Measurements from ENCODE around the gene ZNF444. TPM values are rescaled to one million over a fixed set of nuclear protein-coding genes. Genes with fewer than 3 reads are reported as not detected.

Gene ZNF444
- polyA plus RNA-seq, 3 donors = 2.7 to 6.9 (median 3.5) TPM

DNA sequence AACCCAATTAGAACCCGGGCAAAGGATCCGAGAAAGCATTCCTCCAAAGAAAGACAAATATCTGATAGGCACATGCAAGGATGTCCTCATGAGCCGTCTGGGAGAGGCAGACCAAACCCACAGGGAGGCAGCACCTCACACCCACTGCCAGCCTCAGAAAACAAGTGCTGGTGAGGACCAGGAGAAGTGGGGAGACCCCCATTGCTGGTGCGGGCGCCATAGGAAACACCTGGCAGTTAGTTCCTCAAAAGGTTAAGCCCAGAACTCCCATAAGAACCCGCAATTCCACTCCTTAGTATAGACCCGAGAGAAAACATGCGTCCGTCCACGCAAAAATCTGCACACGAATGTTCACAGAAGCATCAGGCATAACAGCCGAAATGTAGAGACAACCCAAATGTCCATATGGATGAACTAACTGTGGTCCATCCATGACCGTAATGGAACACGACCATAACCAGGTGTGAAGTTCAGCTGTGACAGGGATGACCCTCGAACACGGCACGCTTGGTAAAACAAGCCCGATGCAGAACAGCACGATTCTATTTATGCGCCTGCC is 27.9 kb upstream of the ZNF444 start:
- Histone ChIP-seq H4K20me1 (ENCODE audit: insufficient read depth, low read length) (peaks cover 100% of the 10 kb centered on the region), H3K79me2 (ENCODE audit: insufficient read depth, low read length) (peaks cover 100% of the 10 kb centered on the region), H3K9me3 (replicated peaks in 1 of 2; ENCODE audit: control insufficient read depth in 1 of 2, insufficient read depth in 1 of 2, low read length in 2 of 2) (no peaks in the 10 kb centered on the region), H3K36me3 (replicated peaks in 1 of 2; ENCODE audit: control insufficient read depth in 1 of 2, insufficient read depth in 2 of 2, low read length in 2 of 2) (peaks cover 0 to 15% of the 10 kb centered on the region in 2 donors), H3K9ac (ENCODE audit: insufficient read depth, low read length, poor library complexity, severe bottlenecking) (no peak overlapping the region), H3K4me1 (ENCODE audit: control insufficient read depth in 1 of 2, insufficient read depth in 2 of 2, low read length in 2 of 2) (peaks cover 67 to 92% of the 10 kb centered on the region in 2 donors), H2AFZ (ENCODE audit: insufficient read depth, low read depth, low read length, poor library complexity, severe bottlenecking) (no peak overlapping the region), H3K27ac (ENCODE audit: low read depth in 1 of 2, low read length in 2 of 2) (peak overlapping the region; percentile 78), H3K4me3 (replicated peaks in 1 of 3; ENCODE audit: low read depth in 2 of 3, low read length in 3 of 3) (no peak overlapping the region), H3K4me2 (replicated peaks; ENCODE audit: extremely low read depth, low read length, poor library complexity, severe bottlenecking) (no peak overlapping the region), H3K27me3 (ENCODE audit: control insufficient read depth in 2 of 2, insufficient read depth in 2 of 2, low read length in 2 of 2) (no peaks in the 10 kb centered on the region)
- H3K27me3 Mint-ChIP-seq (ENCODE audit: low read depth in 3 of 3) = peaks cover 0 to 4% (median 0%) of the 10 kb centered on the region in 3 donors
- no peaks in the 10 kb centered on the region for H3K9me3 Mint-ChIP-seq
- TF ChIP-seq, protein P1, sequence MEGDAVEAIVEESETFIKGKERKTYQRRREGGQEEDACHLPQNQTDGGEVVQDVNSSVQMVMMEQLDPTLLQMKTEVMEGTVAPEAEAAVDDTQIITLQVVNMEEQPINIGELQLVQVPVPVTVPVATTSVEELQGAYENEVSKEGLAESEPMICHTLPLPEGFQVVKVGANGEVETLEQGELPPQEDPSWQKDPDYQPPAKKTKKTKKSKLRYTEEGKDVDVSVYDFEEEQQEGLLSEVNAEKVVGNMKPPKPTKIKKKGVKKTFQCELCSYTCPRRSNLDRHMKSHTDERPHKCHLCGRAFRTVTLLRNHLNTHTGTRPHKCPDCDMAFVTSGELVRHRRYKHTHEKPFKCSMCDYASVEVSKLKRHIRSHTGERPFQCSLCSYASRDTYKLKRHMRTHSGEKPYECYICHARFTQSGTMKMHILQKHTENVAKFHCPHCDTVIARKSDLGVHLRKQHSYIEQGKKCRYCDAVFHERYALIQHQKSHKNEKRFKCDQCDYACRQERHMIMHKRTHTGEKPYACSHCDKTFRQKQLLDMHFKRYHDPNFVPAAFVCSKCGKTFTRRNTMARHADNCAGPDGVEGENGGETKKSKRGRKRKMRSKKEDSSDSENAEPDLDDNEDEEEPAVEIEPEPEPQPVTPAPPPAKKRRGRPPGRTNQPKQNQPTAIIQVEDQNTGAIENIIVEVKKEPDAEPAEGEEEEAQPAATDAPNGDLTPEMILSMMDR (IDR thresholded peaks at IDR 0.05) = no peak
- H3K36me3 Mint-ChIP-seq = peaks cover 13 to 28% of the 10 kb centered on the region in 2 donors
- H3K4me1 Mint-ChIP-seq = peaks cover 84% of the 10 kb centered on the region
- no peak for DNase-seq
- intact Hi-C loops (cut with micrococcal nuclease) = no loop called here
- H3K4me3 Mint-ChIP-seq = peak overlapping the region in 1 of 2 donors; percentile 20
- peak overlapping the region; percentile 35 to 92 (median 84) for H3K27ac Mint-ChIP-seq
- 20% methylated on average over 10 of the region's 20 CpGs for WGBS (ENCODE audit: insufficient coverage)

DNA sequence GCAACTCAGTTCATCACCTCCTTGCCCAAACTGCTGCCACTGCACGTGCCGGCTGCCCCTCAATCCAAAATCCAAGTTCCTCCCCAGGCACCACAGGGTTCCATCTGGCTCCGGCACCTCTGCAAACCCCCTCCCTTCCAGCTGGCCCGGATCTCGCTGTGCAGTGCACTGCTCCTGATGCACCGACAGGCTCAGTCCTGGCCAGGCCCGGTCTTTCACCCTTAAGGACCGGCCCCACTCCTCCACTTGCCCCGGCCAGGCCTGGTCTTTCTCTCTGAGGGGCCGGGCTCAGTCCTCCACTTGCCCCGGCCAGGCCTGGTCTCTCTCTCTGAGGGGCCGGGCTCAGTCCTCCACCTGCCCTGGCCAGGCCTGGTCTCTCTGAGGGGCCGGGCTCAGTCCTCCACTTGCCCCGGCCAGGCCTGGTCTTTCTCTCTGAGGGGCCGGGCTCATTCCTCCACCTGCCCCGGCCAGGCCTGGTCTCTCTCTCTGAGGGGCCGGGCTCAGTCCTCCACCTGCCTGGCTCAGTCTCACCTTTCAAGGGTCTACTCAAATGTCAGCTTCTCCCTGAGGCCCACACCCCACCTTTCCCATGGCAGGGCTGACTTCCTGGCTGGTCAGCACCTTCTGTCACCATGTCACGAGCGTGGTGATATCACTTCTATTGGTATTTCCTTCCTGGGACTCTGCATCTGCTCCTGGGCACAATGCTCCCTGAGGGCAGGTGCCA is 26.9 kb upstream of the ZNF444 start:
- peaks cover 70 to 94% of the 10 kb centered on the region in 2 donors for H3K4me1 ChIP-seq (ENCODE audit: control insufficient read depth in 1 of 2, insufficient read depth in 2 of 2, low read length in 2 of 2)
- H3K36me3 ChIP-seq (replicated peaks in 1 of 2; ENCODE audit: control insufficient read depth in 1 of 2, insufficient read depth in 2 of 2, low read length in 2 of 2) = peaks cover 0 to 20% of the 10 kb centered on the region in 2 donors
- no peak overlapping the region for H3K4me3 Mint-ChIP-seq
- H3K36me3 Mint-ChIP-seq = peaks cover 14 to 36% of the 10 kb centered on the region in 2 donors
- H3K9me3 ChIP-seq (replicated peaks in 1 of 2; ENCODE audit: control insufficient read depth in 1 of 2, insufficient read depth in 1 of 2, low read length in 2 of 2) = no peaks in the 10 kb centered on the region
- peaks cover 85% of the 10 kb centered on the region for H3K4me1 Mint-ChIP-seq
- no peak for DNase-seq
- peak overlapping the region in 1 of 2 donors; percentile 51 for H3K27ac ChIP-seq (ENCODE audit: low read depth in 1 of 2, low read length in 2 of 2)
- 74% methylated on average over 16 of the region's 19 CpGs for WGBS (ENCODE audit: insufficient coverage)
- H3K27me3 Mint-ChIP-seq (ENCODE audit: low read depth in 3 of 3) = peaks cover 0 to 4% (median 0%) of the 10 kb centered on the region in 3 donors
- H3K4me2 ChIP-seq (replicated peaks; ENCODE audit: extremely low read depth, low read length, poor library complexity, severe bottlenecking) = no peak overlapping the region
- intact Hi-C loops (cut with micrococcal nuclease) = no loop called here
- no peak overlapping the region for H3K9ac ChIP-seq (ENCODE audit: insufficient read depth, low read length, poor library complexity, severe bottlenecking)
- peak overlapping the region; percentile 32 to 81 (median 72) for H3K27ac Mint-ChIP-seq
- no peaks in the 10 kb centered on the region for H3K27me3 ChIP-seq (ENCODE audit: control insufficient read depth in 2 of 2, insufficient read depth in 2 of 2, low read length in 2 of 2)
- no peaks in the 10 kb centered on the region for H3K9me3 Mint-ChIP-seq
- TF ChIP-seq, protein P1 (IDR thresholded peaks at IDR 0.05) = no peak
- H3K4me3 ChIP-seq (replicated peaks in 1 of 3; ENCODE audit: low read depth in 2 of 3, low read length in 3 of 3) = no peak overlapping the region
- no peak overlapping the region for H2AFZ ChIP-seq (ENCODE audit: insufficient read depth, low read depth, low read length, poor library complexity, severe bottlenecking)
- H4K20me1 ChIP-seq (ENCODE audit: insufficient read depth, low read length) = peaks cover 100% of the 10 kb centered on the region
- H3K79me2 ChIP-seq (ENCODE audit: insufficient read depth, low read length) = peaks cover 100% of the 10 kb centered on the region
